BJ (cell line): ENCODE results near the gene OSGIN1. TPM values are rescaled to one million over a fixed set of nuclear protein-coding genes. Genes with fewer than 3 reads are reported as not detected.

ENCODE experiments used
- CTCF ChIA-PET: fragments of 350-600 bp; formaldehyde crosslinking; extraction: SDS; loops from one replicate; lab custom pipeline; 2021; ENCODE audit warnings: antibody characterized with exemption, inconsistent platforms; lab: Yijun Ruan, JAX
- POLR2A ChIA-PET: fragments of 300-600 bp; sonication (Branson Sonifier 250); formaldehyde crosslinking; extraction: SDS; loops from one replicate; lab custom pipeline; 2021; ENCODE audit warnings: antibody characterized with exemption; lab: Charles Lee
- DNase-seq: peaks from one replicate; pipeline ENCODE4 v3.0.0-alpha.2; 2011; ENCODE audit warnings: low read depth
- H3K27me3 ChIP-seq: 2 replicates; pipeline ENCODE4 v1.6.0; 2011; ENCODE audit warnings: low read length; ENCODE audit not compliant: control insufficient read depth, insufficient read depth
- H3K36me3 ChIP-seq: 2 replicates; pipeline ENCODE4 v1.5.1; 2011; ENCODE audit warnings: low read length; ENCODE audit not compliant: control insufficient read depth, insufficient read depth
- H3K4me3 ChIP-seq: 2 replicates; pipeline ENCODE4 v1.5.1; 2011; ENCODE audit warnings: low read depth, mild to moderate bottlenecking, control low read depth, low read length
- CTCF ChIP-seq: IDR thresholded peaks from 2 replicates; pipeline ENCODE4 v1.5.1; 2011; ENCODE audit warnings: low read depth, mild to moderate bottlenecking, control low read depth, inconsistent platforms, low read length, moderate library complexity; ENCODE audit not compliant: insufficient read depth
- polyA plus RNA-seq: library from polyadenylated mRNA; depleted of rRNA; stranded (reverse); fragments of >200 nt; gene quantifications from 2 replicates; pipeline ENCODE4 v1.2.3, GENCODE V29; 2011

The OSGIN1 gene
- polyA plus RNA-seq, 1 experiment, result 5.1 TPM

- Histone ChIP-seq H3K36me3 (no peaks in the 10 kb centered on the region), H3K4me3 (no peak overlapping the region), H3K27me3 (peaks cover 11% of the 10 kb centered on the region)
- ChIA-PET CTCF (interaction anchor here (1.0 to 2.4 kb wide), 6 partner anchors 13 to 96 kb away, joined by 3 to 11 read pairs (median 5); no protein-coding TSS in a partner anchor), POLR2A (no interaction called here)
- no peak for DNase-seq
- no peak for TF ChIP-seq CTCF
Measured at GRCh38 chr16:83969771-83970429, 16.9 kb downstream of the OSGIN1 start.

- no peak for TF ChIP-seq CTCF
- Histone ChIP-seq H3K27me3 (peaks cover 11% of the 10 kb centered on the region), H3K4me3 (no peak overlapping the region), H3K36me3 (no peaks in the 10 kb centered on the region)
- ChIA-PET CTCF (interaction anchor here (1.0 to 2.4 kb wide), 4 partner anchors 14 to 95 kb away, joined by 3 to 11 read pairs (median 5); no protein-coding TSS in a partner anchor), POLR2A (no interaction called here)
- DNase-seq, result no peak
Measured at GRCh38 chr16:83970430-83970815, 17.4 kb downstream of the OSGIN1 start.

- no peak for TF ChIP-seq CTCF
- no peak for DNase-seq
- Histone ChIP-seq H3K27me3 (peaks cover 11% of the 10 kb centered on the region), H3K4me3 (no peak overlapping the region), H3K36me3 (no peaks in the 10 kb centered on the region)
- ChIA-PET CTCF (interaction anchor here (1.4 to 2.4 kb wide), 3 partner anchors 15 to 94 kb away, joined by 4 to 11 read pairs (median 6); no protein-coding TSS in a partner anchor), POLR2A (no interaction called here)
Measured at GRCh38 chr16:83971165-83972130, 18.4 kb downstream of the OSGIN1 start.

- ChIA-PET POLR2A (no interaction called here), CTCF (interaction anchor here (1.4 kb wide), 1 partner anchor 93 kb away, joined by 6 read pairs; no protein-coding TSS in a partner anchor)
- no peak for DNase-seq
Measured at GRCh38 chr16:83972256-83973008, 19.4 kb downstream of the OSGIN1 start.

More at GRCh38 chr16:83972256-83973008, 19.4 kb downstream of the OSGIN1 start:
- no peak for TF ChIP-seq CTCF
- peaks cover 11% of the 10 kb centered on the region for H3K27me3 ChIP-seq
- H3K4me3 ChIP-seq, result no peak overlapping the region
- no peaks in the 10 kb centered on the region for H3K36me3 ChIP-seq
